Activated gamma-delta T cell treated with anti-CD3 and anti-CD28 coated beads, Interleukin-2, amount 50 U/mL, for 16 hours (primary cell): Measurements from ENCODE around the gene DENND1B.
"Not testable (repeated sequence)": the region's sequence is repeated elsewhere in the genome, so short reads cannot be mapped to it uniquely, and the experiment has no call there.

Source experiments
- DNase-seq: peaks from one replicate; pipeline ENCODE4 v3.0.0-alpha.2; 2020; ENCODE audit warnings: low read depth

DENND1B gene

GRCh38 chr1:197621761-197622160 is 153.5 kb downstream of the DENND1B start:
- no peak for DNase-seq

GRCh38 chr1:197620714-197621163 is 154.5 kb downstream of the DENND1B start:
- no peak for DNase-seq

GRCh38 chr1:197619008-197619640 is 156.2 kb downstream of the DENND1B start:
- no peak for DNase-seq

GRCh38 chr1:197618061-197618460 is 157.2 kb downstream of the DENND1B start:
- DNase-seq, result no peak

GRCh38 chr1:197615693-197616011 is 159.6 kb downstream of the DENND1B start:
- no peak for DNase-seq

GRCh38 chr1:197614916-197615692 is 160.2 kb downstream of the DENND1B start:
- DNase-seq, result no peak

GRCh38 chr1:197606168-197606845 is 169.0 kb downstream of the DENND1B start:
- DNase-seq, result no peak

GRCh38 chr1:197604302-197604701 is 171.0 kb downstream of the DENND1B start:
- DNase-seq, result no peak

GRCh38 chr1:197600751-197601150 is 174.5 kb downstream of the DENND1B start:
- DNase-seq, result no peak

GRCh38 chr1:197599789-197600188 is 175.5 kb downstream of the DENND1B start:
- DNase-seq, result no peak

- no peak for DNase-seq
These were observed 176.3 kb downstream of the DENND1B start for GRCh38 chr1:197598935-197599334.

- no peak for DNase-seq
These were observed 179.9 kb downstream of the DENND1B start for GRCh38 chr1:197595304-197595904.

GRCh38 chr1:197590687-197591086 is 184.6 kb downstream of the DENND1B start:
- DNase-seq, result no peak

GRCh38 chr1:197585809-197586208 is 189.5 kb downstream of the DENND1B start:
- DNase-seq, result no peak

- no peak for DNase-seq
These were observed 197.7 kb downstream of the DENND1B start for GRCh38 chr1:197577580-197577979.

GRCh38 chr1:197575531-197575930 is 199.7 kb downstream of the DENND1B start:
- DNase-seq, result not testable (repeated sequence)

GRCh38 chr1:197572169-197572568 is 203.1 kb downstream of the DENND1B start:
- DNase-seq, result no peak

- no peak for DNase-seq
These were observed 207.8 kb downstream of the DENND1B start for GRCh38 chr1:197567442-197567841.

GRCh38 chr1:197561041-197561440 is 214.2 kb downstream of the DENND1B start:
- DNase-seq, result no peak

GRCh38 chr1:197559655-197560054 is 215.6 kb downstream of the DENND1B start:
- DNase-seq, result no peak

GRCh38 chr1:197559244-197559643 is 216.0 kb downstream of the DENND1B start:
- no peak for DNase-seq

- no peak for DNase-seq
These were observed 218.0 kb downstream of the DENND1B start for GRCh38 chr1:197557302-197557701.

GRCh38 chr1:197553281-197553680 is 222.0 kb downstream of the DENND1B start:
- DNase-seq, result no peak
